GM18909 (cell line): Measurements from ENCODE around the gene NTF4.
"Not testable (repeated sequence)": the region's sequence is repeated elsewhere in the genome, so short reads cannot be mapped to it uniquely, and the experiment has no call there.

Experiments
- ATAC-seq: cut with Tn5 transposase; IDR thresholded peaks from one replicate; pipeline ENCODE4 v1.9.1; 2021; ENCODE audit warnings: mild to moderate bottlenecking; ENCODE audit not compliant: unreplicated experiment, poor library complexity

Gene NTF4

DNA sequence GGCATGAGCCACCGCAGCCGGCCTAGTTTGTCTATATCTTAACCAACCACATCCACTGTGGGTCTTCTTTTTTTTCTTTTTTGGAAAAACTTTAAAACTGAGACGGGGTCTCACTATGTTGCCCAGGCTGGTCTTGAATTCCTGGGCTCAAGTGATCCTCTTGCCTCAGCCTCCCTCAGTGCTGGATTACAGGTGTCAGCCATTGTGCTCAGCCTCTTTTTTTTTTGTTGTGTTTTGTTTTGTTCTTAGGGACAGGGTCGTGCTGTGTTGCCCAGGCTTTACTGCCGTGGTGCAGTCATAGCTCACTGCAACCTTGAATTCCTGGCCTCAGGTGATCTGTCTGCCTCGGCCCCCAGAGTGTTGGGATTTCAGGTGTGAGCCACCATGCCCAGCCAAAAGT lies 28.1 kb upstream of the NTF4 start:
- no peak for ATAC-seq

DNA sequence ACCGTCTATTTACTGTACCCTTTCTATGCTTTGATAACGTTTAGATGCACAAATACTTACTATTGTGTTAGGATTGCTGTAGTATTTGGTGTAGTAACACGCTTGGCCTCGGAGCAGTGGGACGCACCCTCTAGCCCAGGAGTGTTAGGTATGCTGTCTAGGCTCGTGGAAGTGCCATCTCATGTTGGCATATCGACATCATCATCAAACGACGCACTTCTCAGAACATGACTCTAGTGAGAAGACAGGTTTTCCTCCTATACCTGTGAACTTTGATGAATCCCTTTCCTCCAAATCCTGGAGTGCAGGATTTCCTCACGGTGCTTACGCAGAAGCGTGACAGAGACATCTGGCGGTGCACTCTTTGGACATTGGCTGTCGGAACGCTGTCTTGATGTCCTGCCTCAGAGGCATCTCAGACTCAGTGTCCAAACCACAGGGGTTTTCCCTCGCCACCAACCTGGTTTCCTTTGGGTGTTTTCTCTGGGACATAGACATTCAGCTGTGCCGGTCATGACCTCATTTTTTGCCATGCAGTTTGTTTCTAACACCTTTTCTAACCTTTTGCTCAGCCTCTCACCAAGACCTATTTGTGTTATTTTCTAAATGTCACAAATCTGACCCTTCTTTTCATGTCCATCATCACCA lies 26.9 kb upstream of the NTF4 start:
- ATAC-seq = no peak

DNA sequence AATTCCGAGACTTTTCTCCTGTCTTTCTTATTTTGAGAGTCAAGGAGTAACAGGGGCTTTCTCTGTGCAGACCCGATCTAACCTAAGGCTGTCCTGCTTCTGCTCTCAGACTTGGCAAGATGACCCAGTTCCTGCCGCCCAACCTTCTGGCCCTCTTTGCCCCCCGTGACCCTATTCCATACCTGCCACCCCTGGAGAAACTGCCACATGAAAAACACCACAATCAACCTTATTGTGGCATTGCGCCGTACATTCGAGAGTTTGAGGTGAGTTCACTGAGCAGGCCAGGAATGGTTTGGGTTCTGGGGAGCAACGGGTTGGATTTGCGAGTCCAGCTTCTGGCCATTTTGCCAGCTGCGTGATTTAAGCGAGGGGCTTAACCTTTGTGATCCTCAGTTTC lies 21.7 kb upstream of the NTF4 start:
- no peak for ATAC-seq

DNA sequence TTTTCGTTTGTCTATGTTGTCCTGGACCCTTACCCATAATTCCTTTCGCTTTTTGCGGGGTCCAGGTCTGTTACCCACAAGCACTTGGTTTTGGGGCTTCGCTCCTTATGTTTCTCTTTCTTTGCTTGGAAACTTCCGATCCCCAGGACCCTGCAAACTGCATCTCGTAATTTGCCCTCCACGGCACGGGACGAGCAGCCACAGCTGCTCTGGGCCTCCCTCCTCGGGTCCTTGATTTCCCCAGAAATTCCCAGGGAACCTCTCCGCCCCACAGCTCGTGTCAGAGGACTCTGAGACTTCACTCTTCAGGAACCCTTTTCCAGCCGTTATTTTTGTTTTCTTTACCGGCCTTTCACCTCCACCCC lies 21.2 kb upstream of the NTF4 start:
- no peak for ATAC-seq

DNA sequence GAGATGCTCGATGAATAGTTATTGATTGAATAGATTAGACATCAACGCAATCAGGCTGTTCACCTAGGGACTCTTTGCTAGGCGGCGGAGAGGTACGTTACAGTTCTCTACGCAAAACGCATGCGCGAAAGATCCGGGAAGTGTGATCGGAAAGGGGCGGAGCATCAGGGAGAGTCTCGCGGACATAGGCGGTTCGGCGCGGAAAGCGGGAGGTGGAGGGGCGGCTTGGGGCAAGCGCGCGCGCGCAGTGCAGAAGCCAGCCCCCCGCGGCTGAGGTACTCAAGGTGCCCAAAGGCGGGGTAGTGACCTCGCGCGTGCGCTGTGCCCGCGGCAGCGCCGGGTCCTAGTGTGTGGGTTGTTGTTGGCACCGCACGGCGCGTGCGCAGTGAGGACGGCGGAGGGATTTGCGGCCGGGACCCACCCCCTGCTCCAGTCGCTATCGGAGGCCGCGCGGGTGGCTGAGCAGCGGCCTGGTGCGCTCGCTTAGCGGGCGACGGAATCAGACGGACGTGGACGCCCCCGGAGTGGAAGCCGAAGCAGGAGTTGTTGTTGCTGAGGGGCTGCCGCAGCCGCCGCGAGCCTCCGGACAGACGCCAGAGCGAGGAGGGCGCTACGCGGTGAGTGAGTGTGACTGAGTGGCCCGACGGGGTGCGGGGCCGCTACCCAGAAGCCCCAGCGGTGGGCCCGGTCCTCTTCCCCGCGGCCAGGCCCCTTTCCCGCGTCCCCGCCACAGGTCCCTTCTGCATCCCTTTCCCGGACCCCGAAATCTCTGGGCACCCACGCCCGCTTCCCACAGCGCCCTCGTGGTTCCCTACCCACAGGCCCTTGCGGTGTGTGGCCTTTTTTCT lies 20.6 kb upstream of the NTF4 start, which contains the start of gene SNRNP70:
Gene SNRNP70 (plus strand): TSS at position 432 of the 848 bp plus-strand sequence. CDS start 964 bp downstream, outside the sequence.
- peak; percentile 93 for ATAC-seq

DNA sequence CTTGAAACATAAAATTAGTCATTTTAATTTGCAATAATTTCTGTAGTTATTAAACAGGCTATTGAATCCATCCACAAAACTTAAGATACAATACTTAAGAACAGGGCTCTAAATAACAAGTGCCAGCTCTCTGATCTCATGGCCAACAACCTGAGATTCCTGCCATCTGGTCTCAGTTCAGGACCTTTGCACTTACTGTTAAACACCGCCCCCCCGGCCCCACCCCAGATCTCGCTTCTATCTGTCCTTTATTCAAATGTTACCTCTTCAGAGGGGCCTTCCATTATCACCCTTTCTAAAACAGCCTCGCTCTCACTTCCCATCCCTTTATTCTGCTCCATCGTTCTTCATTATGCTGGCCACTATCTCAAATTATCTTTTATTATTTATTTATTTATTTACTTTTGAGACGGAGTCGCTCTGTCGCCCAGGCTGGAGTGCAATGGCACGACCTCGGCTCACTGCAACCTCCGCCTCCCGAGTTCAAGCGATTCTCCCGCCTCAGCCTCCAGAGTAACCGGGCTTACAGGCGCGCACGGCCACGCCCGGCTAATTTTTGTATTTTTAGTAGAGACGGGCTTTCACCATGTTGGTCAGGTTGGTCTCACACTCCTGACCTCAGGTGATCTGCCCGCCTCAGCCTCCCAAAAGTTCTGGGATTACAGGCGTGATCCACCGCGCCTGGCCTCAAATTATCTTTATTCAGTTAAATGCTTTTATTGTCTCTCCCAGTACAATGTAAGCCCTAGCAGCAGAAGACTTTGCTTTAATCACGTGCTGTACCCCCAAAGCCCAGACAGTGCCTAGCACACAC lies 19.8 kb upstream of the NTF4 start:
- no peak for ATAC-seq

DNA sequence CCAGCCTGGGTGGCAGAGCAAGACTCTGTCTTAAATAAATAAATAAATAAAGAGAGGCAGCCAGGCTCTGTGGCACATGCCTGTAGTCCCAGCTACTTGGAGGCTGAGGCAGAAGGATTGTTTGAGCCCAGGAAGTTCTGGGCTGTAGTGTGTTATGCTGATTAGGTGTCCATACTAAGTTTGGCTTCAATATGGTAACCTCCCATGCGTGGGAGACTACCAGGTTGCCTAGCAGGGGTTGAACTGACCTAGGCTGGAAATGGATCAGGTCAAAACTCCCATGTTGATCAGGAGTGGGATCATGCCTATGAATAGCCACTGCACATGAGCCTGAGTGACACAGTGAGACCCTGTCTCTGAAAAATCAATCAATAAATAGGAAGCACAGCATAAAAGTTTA lies 16.7 kb upstream of the NTF4 start:
- no peak for ATAC-seq

DNA sequence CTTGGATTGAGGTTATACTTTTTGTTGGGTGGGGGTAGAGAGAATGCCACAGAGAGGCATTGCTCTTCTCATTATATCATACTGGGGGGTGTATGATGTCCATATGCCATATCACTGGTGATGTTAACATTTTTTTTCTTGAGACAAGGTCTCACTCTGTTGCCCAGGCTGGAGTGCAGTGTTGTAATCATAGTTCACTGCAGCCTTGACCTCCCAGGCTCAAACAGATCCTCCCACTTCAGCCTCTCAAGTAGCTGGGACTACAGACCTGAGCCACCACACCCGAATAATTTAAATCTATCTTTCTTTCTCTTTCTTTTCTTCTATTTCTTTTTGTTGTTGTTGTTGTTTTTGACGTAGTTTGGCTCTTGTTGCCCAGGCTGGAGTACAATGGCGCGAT lies 15.8 kb upstream of the NTF4 start:
- ATAC-seq = no peak

DNA sequence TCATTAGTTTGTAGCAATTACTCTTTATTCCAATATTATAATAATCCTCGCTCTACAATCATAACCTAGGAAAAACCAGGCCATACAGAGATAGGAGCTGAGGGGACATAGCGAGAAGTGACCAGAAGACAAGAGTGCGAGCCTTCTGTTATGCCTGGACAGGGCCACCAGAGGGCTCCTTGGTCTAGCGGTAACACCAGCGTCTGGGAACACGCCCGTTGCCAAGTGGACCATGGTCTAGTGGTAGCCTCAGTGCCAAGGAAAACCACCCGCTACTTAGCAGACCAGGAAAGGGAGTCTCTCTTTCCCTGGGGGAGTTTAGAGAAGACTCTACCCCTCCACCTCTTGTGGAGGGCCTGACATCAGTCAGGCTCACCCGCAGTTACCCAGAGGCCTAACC lies 10.3 kb upstream of the NTF4 start:
- not testable (repeated sequence) for ATAC-seq

DNA sequence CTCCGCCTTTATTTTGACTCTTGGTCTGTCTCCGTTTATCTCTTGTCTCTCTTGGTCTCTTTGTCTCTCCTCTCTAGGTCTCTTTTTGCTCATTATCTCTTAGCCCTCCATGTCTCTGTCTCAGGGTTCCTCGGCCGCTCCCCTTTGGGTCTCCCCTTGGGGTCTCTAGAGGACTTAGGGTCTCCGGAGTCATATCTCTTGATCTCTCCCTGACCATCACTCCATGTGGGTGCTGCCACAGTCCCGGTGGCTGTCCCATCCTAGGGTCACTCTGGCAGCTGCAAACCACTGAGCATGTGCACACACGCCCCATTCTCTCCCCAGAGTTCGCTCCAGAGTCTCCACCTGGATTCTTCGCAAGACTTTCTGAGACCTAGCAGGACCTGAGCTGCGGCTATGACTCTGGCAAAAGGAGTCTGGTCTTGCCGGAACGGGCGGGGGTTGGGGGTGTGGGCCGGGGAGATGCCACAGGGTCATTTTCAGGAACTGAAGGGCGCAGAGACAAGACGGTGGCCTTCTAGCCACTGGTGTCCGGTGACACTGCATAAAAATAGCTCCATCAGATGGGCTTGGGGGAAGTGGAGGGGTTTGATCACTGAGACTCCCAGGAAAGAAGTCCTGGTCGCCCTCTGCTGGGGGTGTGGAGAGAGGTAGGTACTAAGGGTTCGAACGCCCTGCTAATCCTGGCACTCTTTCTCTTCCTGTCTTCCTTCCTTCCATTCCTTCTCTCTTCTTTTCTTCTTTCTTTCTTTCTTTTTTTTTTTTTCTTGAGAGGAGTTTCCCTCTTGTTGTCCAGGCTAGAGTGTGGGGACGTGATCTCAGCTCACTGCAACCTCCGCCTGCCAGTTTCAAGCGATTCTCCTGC lies 9.1 kb upstream of the NTF4 start:
- ATAC-seq = no peak

DNA sequence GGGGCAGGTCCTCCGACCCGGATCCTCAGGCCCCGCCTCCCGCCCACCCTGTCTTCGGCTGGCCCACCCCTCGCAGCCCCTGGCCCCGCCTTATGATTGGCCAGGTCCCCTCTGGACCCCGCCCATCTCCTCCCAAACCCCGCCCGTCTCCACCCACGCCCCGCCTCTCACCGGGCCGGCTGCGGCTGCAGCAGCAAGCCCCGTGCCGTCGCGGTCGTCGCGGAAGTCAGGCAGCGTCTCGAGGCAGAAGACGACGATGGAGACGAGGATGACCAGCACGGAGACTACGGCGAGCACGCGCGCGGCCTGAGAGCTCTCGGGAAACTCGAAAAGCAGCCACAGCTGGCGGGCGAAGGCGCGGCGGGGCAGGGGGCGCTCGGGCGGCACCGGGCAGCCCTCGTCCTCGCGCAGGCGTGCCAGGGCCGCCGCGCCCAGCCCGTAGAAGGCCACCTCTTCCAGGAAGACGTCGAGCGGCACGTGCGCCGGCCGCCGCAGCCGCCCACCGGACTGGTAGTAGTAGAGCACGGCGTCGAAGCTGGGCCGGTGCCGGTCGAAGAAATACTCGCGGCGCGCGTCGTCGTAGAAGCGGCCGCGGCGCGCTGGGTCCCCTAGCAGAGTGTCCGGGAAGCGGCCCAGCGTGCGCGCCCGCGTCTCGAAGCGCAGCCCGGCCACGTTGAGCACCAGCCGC lies 7.4 kb upstream of the NTF4 start:
- ATAC-seq = no peak

DNA sequence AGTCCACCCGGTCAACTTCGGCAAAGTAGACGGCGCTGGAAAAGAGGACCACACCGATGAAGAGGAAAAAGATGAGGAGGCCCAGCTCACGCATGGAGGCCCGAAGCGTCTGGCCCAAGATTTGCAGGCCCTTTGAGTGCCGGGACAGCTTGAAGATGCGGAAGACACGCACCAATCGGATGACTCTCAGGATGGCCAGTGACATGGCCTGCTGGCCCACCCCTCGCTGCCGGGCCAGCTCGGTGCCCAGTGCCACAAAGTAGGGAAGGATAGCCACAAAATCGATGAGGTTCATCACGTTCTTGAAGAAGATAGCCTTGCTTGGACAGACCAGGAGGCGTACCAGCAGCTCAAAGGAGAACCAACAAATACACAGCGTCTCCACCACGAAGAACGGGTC lies 5.8 kb upstream of the NTF4 start:
- ATAC-seq = no peak

DNA sequence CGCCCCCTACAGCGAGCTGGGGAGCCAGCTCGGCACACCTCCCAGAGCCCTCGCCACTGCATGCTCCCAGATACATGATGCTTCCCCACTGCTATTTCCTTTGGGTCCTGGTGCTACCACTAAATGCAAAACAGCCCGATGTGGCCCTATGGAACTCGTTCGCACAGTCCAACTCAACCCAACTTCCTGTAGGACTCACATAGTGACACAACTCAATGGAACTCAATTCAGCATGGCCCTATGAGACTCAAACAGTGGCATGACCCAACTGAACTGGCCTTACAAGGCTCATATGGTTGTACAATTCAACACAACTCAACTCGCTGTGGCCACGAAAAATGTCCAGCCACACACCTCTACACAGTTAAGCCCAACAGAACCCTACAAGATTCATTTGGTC lies 4.4 kb upstream of the NTF4 start:
- ATAC-seq = no peak

DNA sequence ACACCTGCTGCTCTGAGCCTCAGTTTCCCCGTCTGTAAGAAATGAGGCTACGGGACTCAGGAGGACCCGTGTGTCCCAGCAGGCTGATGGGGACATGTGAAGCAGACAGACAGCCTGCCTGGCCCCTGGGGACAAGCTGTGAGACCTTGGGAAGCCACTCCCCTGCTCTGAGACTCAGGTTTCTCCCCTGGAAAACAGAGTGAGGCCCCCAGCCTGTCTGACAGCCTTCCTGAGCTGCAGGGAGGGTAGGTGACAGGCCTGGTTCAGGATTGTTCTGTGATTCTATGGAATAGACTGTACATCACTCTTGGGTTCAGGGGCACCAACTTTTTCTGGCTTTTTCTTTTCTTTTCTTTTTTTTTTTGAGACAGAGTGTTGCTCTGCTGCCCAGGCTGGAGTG lies 2.9 kb upstream of the NTF4 start:
- no peak for ATAC-seq

DNA sequence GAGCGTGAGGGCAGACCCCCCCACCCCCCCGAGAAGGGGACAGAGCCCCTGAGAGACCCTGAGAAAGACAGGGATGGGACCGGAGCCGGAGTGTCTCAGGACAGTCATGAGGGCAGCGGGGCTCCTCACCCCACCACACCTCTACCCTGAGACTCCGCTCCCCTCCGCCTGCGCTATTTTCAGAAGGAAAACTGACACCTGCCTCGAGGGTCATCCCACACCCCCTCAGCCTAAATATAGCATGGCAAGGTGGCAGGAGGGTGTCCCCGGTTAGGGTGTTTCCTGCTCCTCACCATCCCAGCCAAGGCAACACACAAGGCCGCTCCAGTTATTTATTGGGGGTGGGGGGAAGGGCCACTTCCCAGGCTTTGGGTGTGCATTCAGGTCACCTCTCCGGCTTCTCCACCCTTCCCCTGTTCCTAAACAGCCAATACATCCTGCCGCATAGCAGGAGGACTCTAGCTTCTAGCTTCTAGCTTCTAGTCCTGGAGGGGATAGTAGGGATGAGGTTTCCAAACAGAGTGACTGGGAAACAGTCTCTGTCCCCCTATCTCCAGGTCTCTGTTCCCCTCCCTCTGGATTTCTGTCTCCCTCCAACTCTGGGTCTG lies 1.4 kb upstream of the NTF4 start:
- no peak for ATAC-seq

DNA sequence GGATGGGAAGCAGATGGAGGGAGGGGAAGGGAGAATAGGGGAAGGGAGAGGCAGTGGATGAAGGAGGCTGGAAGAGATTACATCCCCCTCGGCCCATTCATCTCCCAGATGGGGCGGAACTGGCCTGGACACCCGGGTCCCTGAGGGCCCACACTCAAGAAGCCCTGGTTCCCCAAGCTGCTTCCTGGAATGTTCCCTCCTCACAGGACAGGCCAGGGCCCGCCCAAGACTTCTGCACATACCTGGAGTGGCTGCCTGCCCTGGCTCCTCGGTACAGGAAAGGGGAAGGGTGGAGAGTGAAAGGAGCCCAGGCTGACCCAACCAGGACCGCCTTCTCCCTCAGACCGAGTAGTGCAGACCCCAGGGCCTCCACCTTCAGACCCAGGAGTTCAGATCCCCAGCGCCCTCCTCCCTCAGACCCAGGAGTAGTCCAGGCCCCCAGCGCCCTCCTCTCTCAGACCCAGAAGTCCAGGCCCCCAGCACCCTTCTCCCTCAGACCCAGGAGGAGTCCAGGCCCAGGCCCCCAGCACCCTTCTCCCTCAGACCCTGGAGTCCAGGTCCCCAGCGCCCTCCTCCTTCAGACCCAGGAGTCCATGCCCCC lies 489 bp downstream of the NTF4 start:
- no peak for ATAC-seq

DNA sequence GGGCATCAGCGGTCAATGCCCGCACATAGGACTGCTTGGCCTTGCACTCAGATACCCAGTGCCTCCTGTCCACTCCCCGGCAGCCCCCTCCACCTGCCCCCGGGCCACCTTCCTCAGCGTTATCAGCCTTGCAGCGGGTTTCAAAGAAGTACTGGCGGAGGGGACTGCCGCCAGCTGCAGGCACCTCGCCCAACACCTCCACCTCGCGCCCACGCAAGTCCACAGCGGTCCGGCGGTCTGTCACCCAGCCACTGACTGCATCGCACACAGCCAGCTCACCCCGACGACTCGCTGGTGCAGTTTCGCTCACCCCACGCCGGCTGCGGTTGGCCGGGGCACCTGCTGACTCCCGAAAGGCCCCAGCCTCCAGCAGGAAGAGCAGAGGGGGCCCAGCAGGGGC lies 3.2 kb downstream of the NTF4 start:
- no peak for ATAC-seq

DNA sequence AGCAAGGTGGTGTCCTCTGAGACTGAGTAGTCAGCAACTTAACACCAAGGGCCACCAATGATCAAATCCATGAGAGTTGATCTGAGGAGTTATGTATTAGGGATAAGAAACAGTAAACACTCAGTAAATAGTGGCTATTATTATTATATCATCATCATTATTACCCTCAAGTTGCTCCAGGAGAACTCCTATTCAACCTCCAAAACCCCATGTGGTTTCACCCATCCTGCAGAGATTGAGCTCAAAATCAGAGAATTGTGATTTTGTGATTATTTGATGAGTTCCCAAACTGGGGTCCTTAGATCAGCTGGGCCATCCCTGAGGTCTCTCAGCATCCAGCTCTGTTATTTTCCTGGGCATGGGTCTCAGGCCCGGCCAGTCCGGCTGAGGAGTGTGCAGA lies 3.6 kb downstream of the NTF4 start:
- no peak for ATAC-seq

DNA sequence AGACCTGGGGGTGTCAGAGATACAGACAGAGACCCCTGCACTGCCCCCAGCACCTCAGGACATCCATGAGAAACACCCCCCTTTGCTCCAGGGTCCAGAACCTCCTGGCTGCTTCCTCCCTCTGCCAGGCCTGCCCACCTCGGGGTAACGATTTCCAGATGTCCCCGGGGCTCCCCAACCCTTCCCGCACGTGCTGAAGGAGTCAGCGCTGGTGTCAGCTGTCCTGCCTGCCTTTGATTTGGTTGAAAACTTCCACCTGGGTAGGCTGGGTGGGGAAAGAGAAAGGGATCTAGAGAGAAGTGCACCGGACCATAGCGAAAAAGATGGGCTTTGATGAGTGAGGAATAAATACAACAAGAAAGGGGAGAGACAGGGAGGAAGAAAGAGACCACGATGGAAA lies 5.6 kb downstream of the NTF4 start:
- no peak for ATAC-seq
